ENCODE data around the gene SIGLEC11.

DNA sequence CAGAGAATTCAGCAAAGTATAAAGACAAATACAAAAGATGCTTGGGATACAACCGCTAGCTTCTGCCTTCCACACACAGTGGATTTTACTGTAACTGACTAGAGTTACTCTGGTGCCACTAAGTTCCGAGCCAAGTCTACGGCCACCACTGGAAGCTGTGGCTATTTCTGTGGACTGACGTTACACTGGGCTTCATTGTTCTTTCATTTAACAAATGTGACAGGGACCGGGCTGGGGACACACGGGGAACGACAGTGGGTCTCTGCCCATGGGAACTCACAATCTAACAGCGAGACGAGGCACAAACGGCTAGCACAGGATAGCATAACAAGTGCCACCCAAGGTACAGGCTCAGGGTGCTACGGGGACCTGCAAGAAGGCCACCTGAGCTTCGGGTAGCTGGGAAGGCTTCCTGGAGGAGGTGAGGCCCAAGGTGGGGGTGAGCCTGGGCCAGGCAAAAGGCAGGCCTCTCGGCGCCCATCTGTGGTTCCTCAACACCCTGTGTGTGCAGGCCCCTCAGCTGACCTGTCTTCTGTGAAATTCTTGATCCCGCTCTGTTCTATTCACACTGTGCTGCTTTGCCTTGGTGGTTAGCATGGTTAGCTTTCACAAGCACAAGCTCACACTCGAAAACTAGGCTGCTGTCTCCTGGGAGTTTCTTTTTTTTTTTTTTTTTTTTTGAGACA, 54.0 kb downstream of the SIGLEC11 start:
- TF ChIP-seq, protein P1, sequence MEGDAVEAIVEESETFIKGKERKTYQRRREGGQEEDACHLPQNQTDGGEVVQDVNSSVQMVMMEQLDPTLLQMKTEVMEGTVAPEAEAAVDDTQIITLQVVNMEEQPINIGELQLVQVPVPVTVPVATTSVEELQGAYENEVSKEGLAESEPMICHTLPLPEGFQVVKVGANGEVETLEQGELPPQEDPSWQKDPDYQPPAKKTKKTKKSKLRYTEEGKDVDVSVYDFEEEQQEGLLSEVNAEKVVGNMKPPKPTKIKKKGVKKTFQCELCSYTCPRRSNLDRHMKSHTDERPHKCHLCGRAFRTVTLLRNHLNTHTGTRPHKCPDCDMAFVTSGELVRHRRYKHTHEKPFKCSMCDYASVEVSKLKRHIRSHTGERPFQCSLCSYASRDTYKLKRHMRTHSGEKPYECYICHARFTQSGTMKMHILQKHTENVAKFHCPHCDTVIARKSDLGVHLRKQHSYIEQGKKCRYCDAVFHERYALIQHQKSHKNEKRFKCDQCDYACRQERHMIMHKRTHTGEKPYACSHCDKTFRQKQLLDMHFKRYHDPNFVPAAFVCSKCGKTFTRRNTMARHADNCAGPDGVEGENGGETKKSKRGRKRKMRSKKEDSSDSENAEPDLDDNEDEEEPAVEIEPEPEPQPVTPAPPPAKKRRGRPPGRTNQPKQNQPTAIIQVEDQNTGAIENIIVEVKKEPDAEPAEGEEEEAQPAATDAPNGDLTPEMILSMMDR (IDR thresholded peaks at IDR 0.05) = no peak
- no peak for TF ChIP-seq ZFX (IDR thresholded peaks at IDR 0.05; ENCODE audit: borderline replicate concordance)
